Ovary (tissue), 9 donors: ENCODE measurements around the gene WBP1L. TPM values are rescaled to one million over a fixed set of nuclear protein-coding genes. Genes with fewer than 3 reads are reported as not detected.

Source experiments
- DNase-seq, 5 donors: peaks; one replicate each; pipeline ENCODE4 v3.0.0-alpha.2; 2019 to 2020
- H3K27ac ChIP-seq, 2 donors: fragments of 200-600 bp; one replicate each; pipeline versions ENCODE4 v1.5.1 to v1.8.0; 2019 to 2022
- H3K27me3 ChIP-seq: fragments of 200-600 bp; one replicate; pipeline ENCODE4 v1.8.0; 2022
- H3K36me3 ChIP-seq: fragments of 200-600 bp; sonication (generic); one replicate; pipeline ENCODE4 v1.5.1; 2019
- H3K4me1 ChIP-seq: one replicate; pipeline ENCODE4 v1.8.1; 2013; ENCODE audit warnings: mild to moderate bottlenecking, moderate library complexity; ENCODE audit not compliant: insufficient read depth
- H3K4me3 ChIP-seq: fragments of 200-600 bp; sonication (generic); one replicate; pipeline ENCODE4 v1.5.1; 2017
- H3K9me3 ChIP-seq, 2 donors: fragments of 200-600 bp in 1 of 2; sonication (generic) in 1 of 2; one replicate each; pipeline versions ENCODE4 v1.5.1 to v1.8.1; 2013 to 2019; ENCODE audit warnings: mild to moderate bottlenecking in 1 of 2, moderate library complexity in 1 of 2
- CTCF ChIP-seq, 3 donors: fragments of 450-650 bp in 2 of 3; fragments of 200-600 bp in 1 of 3; IDR thresholded peaks; one replicate each; pipeline versions ENCODE4 v1.5.1 to v1.8.0; 2016 to 2022; ENCODE audit warnings: antibody characterized with exemption in 3 of 3, mild to moderate bottlenecking in 1 of 3
- EP300 ChIP-seq: sonication (generic); formaldehyde crosslinking; IDR thresholded peaks from one replicate; pipeline ENCODE4 v1.6.1; 2017; ENCODE audit warnings: antibody characterized with exemption
- POLR2A ChIP-seq: fragments of 450-650 bp; IDR thresholded peaks from one replicate; pipeline ENCODE4 v1.6.1; 2017; ENCODE audit warnings: antibody characterized with exemption, mild to moderate bottlenecking, moderate library complexity
- WGBS, 3 donors: extraction: QIAGEN DNeasy Blood & Tissue Kit in 1 of 3; methylation state at CpG; one replicate each; pipeline versions ENCODE4 v1.1.5 to v1.1.7; 2013 to 2017; 5-methylcytosine and 5-hydroxymethylcytosine counted together
- intact Hi-C, 4 donors: fragments of 100-400 bp; cut with DNase I; formaldehyde crosslinking; loops; one replicate each; pipeline versions ENCODE4 v1.11.0 to v1.15.1; 2022 to 2023
- polyA plus RNA-seq, 2 donors: library from polyadenylated mRNA; stranded (reverse); fragments of 200-250 nt in 1 of 2; fragments of 350-450 nt in 1 of 2; fragmentation: Illumina TruSeq in 1 of 2; extraction: RNeasy Lipid Tissue Mini Kit (QIAGEN cat#74804) in 1 of 2; gene quantifications; one replicate each; pipeline ENCODE4 v1.2.3, GENCODE V29; 2013 to 2014
- total RNA-seq, 7 donors: library from RNA; depleted of rRNA in 2 of 7; stranded (reverse); fragments of >200 nt in 2 of 7; fragmentation: NEBNext Ultra II Directional in 3 of 7; extraction: Animal tissue kit (Norgen Biotek cat#: 25700) in 3 of 7; gene quantifications; one replicate each; pipeline versions ENCODE4 v1.1.0 to v1.2.4, GENCODE V29; 2016 to 2023
- donor health status: DM: no; HTN: no; CAD: no; lungs with moderate emphysema.
- donor health status: DM: no; HTN: no; CAD: no.
- donor health status: Bipolar disorder and iron deficiency.
- donor health status: DM: yes; HTN: yes; CAD: no.
- donor health status: DM: no; HTN: no; CAD: no.
- donor health status: DM: yes; HTN: yes; CAD: no.

Gene WBP1L
- total and polyA plus RNA-seq, 9 donors: 40.6 to 71.8 (median 51.1) TPM

GRCh38 chr10:102813017-102813541 is 69.3 kb downstream of the WBP1L start:
- intact Hi-C loops: loop anchor here in 1 of 4 donors (10.0 kb wide), 1 partner anchor 78 kb away; no protein-coding TSS in a partner anchor
- no peaks in the 10 kb centered on the region for H3K9me3 ChIP-seq
- H3K27ac ChIP-seq: peak overlapping the region in 1 of 2 donors; percentile 7

DNA sequence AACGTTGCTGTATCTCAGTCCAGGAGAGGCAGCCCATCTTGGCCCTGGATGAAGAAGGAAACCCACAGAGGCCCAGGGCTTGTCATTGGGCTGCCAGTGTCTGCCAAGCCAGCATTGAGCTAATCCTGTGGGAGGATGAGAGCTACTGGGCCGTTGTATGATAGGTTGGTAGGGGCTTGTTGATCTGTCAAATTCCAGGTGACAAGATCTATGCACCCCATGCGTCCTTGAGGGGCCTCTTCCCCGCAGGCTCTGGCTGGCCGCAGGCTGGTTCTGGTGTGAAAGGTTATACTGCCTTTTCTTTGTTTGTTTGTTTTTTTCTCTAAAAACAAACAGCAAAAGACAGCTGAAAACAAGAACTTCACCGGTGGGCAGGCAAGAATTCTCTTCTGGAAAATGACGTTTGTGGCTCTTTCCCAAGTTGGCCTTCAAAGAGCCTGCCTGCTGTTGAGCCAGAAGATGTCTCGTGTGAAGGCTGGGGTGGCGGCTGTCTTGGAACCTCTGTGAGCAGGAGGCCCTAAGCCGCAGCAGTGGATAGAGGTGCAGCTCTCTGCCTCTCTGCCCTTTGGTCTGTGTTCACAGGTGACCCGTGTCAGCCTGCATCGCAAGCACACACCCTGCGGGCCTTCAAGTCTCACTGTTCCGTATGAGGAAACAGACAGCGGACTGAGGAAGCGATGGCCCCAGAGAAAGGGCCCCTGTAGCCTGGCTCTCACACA is 70.1 kb downstream of the WBP1L start:
- no peak overlapping the region for H3K4me3 ChIP-seq
- peak; percentile 47 to 58 (median 52) for DNase-seq
- no peaks in the 10 kb centered on the region for H3K9me3 ChIP-seq
- 53 to 56% (median 54%) methylated on average over 16 of the region's 16 CpGs for WGBS, 3 donors
- no peak for TF ChIP-seq POLR2A
- H3K27ac ChIP-seq: peak overlapping the region; percentile 20 to 75
- H3K27me3 ChIP-seq: no peaks in the 10 kb centered on the region
- peaks cover 16% of the 10 kb centered on the region for H3K4me1 ChIP-seq
- intact Hi-C loops: loop anchor here in 1 of 4 donors (10.0 kb wide), 1 partner anchor 79 kb away; no protein-coding TSS in a partner anchor
- no peaks in the 10 kb centered on the region for H3K36me3 ChIP-seq

More at GRCh38 chr10:102813017-102813541, 69.3 kb downstream of the WBP1L start:
- TF ChIP-seq POLR2A (no peak), CTCF (IDR thresholded peaks at IDR 0.05) (no peak), EP300 (no peak)
- H3K36me3 ChIP-seq: no peaks in the 10 kb centered on the region
- WGBS, 3 donors: 89 to 92% (median 92%) methylated on average over 17 of the region's 17 CpGs
- no peak for DNase-seq
- no peak overlapping the region for H3K4me3 ChIP-seq
- H3K27me3 ChIP-seq: no peaks in the 10 kb centered on the region
- H3K4me1 ChIP-seq: peaks cover 16% of the 10 kb centered on the region

DNA sequence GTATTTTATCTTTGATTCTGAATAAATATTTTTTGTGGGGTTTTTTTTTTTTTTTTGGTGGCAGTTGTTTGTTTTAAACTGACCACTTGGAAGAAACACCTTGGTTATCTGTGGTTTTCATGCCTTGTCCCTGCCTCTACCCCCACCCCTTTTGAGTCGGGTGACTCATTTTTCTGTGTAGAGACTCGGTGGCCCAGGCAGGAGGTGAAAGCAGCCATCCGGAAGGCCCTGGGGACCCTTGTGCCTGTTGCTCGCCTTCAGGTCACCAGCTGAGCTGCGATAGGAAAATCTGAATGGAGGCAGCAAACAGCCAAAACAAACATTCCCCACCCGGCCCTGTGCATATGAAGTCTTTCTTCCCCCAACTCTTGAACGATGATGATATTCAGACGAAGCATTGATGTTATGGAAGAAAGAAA is 70.7 kb downstream of the WBP1L start:
- intact Hi-C loops: loop anchor here in 1 of 4 donors (10.0 kb wide), 1 partner anchor 80 kb away; no protein-coding TSS in a partner anchor
- peak in 1 of 5 donors; percentile 54 for DNase-seq
- Histone ChIP-seq H3K4me3 (no peak overlapping the region), H3K27me3 (no peaks in the 10 kb centered on the region), H3K27ac (peak overlapping the region; percentile 75 to 84), H3K9me3 (no peaks in the 10 kb centered on the region), H3K4me1 (peaks cover 16% of the 10 kb centered on the region), H3K36me3 (no peaks in the 10 kb centered on the region)
- TF ChIP-seq EP300 (no peak), POLR2A (no peak), CTCF (IDR thresholded peaks at IDR 0.05) (no peak)
- WGBS, 3 donors: 25 to 29% (median 27%) methylated on average over 8 of the region's 8 CpGs

DNA sequence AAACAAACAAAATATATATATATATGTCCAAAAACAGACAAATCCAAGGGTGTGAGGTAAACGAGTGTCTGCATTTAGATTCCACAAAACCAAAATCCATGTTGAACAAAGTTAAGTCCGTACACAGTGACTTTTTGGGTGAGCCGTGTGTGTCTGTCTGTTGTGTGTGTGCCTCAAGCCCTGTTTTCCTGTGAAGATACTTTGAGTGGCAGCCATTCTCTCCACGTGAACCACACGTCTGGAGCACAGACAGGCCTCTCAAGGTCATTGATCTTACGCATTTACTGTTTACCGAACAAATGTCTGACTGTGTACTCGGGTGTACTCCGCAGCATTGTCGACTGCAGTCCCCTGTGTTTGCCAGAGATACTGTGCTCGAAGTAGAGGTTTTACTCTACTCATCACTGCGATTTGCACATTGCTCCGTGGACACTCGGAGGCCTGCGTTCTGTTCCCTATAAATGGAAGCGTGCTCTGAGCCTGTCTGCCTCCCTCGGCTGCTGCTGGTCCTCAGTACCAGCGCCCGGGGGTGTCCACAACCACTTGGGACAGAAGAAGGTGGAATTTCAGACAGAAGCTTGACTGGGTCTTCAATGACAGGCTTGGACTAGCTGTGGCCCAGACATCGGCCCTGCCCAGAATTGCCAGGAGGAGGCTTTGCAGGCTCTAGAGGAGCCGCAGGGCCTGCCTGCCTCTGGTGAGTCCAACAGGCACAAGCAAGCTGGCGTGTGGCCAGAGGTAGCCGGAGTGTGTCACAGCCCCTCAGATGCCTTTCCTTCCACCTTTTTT is 71.3 kb downstream of the WBP1L start:
- peak overlapping the region; percentile 75 to 84 for H3K27ac ChIP-seq
- no peaks in the 10 kb centered on the region for H3K9me3 ChIP-seq
- H3K27me3 ChIP-seq: no peaks in the 10 kb centered on the region
- H3K36me3 ChIP-seq: no peaks in the 10 kb centered on the region
- no peak overlapping the region for H3K4me3 ChIP-seq
- TF ChIP-seq EP300: no peak
- TF ChIP-seq POLR2A: no peak
- TF ChIP-seq CTCF (IDR thresholded peaks at IDR 0.05): no peak
- intact Hi-C loops: loop anchor here in 3 of 4 donors (5.0 to 10.0 kb wide), 3 partner anchors 63 to 80 kb away; no protein-coding TSS in a partner anchor
- WGBS, 3 donors: 50 to 64% (median 54%) methylated on average over 23 of the region's 23 CpGs
- peaks cover 16% of the 10 kb centered on the region for H3K4me1 ChIP-seq
- DNase-seq: peak; percentile 79 to 88 (median 86)
